GM10847 (cell line): Measurements from ENCODE around the gene ZNF217.
A peak's percentile ranks its signal among the peaks of the same experiment; 100 is the strongest.

Experiments
- POLR2A ChIP-seq: IDR thresholded peaks from 2 replicates; pipeline ENCODE4 v1.6.1; 2011; ENCODE audit not compliant: insufficient read length; ENCODE audit errors: extremely low read depth

Gene ZNF217

GRCh38 chr20:53599044-53599362, 5.4 kb upstream of the ZNF217 start:
- no peak for TF ChIP-seq POLR2A

GRCh38 chr20:53598140-53599043, 4.8 kb upstream of the ZNF217 start:
- TF ChIP-seq POLR2A = no peak

DNA sequence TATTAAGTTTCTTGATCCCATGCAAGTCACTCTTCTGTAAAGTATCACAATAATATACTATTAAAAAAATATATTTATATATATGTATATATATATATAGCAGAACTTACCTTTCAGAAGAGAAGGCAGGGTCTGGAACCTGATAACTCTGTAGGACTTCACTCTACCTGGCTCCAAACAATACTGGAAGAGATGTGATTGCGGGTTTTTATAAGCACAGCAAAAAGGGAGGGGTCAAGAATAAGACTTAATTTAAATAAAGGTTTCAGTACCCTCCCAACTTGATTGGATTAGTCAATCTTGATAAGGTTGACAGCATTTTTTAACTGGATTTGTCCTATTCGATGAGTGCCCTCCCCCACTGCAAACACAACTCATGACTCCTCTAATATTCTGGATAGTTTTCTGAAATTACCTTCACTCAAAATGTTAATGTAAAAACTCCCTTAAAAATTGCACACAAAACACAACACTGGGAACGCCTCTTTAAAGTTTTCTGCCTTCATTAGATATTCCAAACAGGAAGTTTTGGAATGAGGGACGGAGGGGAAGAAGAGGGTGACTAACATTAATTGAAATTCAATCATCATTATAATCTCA, 4.0 kb upstream of the ZNF217 start:
- TF ChIP-seq POLR2A = no peak

GRCh38 chr20:53597030-53597482, 3.4 kb upstream of the ZNF217 start:
- no peak for TF ChIP-seq POLR2A

DNA sequence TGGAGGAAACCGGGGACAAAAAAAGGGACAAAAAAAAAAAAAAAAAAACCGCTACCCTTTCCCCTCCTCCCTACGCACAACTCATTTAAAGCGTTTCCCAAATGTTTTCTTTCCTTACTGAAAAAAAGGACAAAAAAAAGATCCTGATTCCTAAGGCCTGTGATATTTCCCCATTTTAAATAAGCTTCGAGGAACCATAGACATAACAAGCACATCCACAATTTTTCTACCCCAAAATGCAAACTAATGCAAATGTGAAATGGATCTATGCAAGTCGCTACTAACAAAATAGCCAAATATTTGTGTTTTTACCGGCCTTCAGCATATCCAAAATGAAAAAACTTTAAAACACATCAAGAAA, 1.4 kb upstream of the ZNF217 start:
- TF ChIP-seq POLR2A = no peak

- no peak for TF ChIP-seq POLR2A
These were observed 704 bp upstream of the ZNF217 start for GRCh38 chr20:53594068-53595017.

DNA sequence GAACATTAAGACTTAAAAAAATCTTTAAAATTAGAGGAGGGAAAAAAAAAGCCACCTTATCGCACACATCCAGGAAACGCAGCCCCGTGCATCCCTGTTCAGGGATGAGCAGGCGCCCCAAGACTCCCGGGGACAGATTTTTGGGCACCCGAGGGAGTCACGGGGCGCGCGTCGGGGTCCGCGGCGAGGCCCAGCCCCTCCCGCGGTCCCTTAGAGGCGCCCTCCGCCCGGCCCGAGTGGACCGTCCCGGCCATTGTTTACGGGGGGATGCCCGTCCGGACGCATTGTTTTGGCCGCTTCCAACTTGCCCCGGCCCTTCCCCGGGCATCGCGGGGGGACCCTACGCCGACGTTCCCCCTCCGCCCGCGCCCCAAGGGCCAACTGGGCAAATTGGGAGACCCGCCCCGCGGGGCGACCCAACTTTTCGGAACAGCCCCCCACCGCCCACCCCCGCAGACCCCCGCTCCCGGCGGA, 610 bp downstream of the ZNF217 start:
- no peak for TF ChIP-seq POLR2A

DNA sequence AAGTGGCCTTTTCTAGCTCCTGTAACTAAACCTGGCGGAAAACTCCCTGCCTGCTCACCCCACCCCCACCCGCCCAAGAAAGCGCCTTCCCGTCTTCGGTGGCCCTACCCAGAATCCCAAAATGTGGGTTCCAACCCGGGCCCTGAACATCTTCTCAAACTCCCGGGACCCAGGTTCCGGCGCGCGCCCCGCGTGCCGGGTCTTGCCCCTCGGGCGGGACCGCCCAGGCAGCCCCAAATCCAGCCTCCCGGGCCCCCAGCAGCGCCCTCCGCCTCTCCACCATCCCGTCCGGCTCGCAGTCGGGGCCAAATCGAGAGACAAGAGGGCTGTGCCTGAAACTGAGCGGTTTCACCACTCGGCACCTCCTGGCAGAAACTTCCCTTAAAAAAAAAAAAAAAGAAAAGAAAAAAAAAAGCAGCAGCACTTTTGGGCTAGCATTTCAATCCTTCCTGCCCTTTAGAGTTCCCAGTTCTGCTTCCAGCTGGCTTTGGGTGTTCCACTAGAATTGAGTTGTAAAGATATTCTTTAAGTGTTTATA, 1.1 kb downstream of the ZNF217 start:
- peak; percentile 21 for TF ChIP-seq POLR2A

DNA sequence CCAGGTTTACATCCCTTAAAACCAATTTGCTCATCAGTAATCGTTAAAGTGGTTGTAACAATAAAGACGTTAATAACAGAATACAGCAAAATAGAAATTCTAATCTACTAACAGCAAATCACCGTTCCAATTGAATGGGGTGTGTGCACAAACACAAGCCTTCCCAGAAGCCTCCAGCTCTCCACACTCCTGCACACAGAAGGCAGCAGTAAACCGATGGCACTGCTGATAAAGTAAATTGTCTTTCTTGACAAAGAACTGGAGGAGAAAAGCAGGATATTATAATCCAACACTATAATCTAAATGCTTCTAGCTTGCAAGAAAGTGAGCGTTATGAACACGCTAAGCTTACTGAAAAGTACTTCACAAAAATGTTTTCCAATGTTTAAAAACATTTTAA, 7.0 kb downstream of the ZNF217 start:
- TF ChIP-seq POLR2A = no peak

DNA sequence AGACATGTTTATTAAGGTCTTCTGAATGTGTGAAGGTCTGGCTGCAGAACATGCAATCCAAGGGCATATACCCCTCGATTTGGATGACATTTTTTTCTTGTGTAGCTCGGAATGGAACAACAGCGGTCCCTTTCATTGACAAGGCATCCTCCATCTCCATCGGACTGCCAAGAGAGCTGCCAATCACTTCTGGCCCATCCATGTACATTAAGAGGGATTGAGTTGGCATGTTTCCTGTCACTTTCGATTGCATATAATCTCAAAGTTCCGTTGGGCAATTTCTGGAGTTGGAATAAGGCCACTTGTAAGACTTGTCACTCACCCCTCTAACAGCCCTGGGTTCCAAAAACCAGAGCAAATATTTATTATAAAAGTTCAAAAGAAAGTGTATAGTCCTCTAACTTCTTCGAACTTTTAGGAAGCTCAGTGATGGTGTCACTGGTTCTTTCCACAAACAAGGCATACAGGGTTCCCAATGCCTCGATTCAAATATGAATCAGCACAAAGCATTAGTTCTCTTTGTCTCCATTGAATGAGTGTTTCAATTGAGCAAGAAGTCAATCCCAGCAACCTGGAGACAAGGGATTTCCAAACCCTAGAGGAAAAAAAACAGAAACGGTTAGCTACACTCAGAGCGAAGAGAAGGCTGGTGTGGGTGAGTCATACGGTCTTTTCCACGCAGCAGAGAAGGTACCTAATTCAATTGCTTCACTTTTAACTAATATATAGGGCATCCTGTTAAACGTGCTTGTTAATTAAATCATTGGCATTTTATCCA, 10.9 kb downstream of the ZNF217 start:
- TF ChIP-seq POLR2A = no peak

GRCh38 chr20:53582251-53582570, 11.4 kb downstream of the ZNF217 start:
- no peak for TF ChIP-seq POLR2A

DNA sequence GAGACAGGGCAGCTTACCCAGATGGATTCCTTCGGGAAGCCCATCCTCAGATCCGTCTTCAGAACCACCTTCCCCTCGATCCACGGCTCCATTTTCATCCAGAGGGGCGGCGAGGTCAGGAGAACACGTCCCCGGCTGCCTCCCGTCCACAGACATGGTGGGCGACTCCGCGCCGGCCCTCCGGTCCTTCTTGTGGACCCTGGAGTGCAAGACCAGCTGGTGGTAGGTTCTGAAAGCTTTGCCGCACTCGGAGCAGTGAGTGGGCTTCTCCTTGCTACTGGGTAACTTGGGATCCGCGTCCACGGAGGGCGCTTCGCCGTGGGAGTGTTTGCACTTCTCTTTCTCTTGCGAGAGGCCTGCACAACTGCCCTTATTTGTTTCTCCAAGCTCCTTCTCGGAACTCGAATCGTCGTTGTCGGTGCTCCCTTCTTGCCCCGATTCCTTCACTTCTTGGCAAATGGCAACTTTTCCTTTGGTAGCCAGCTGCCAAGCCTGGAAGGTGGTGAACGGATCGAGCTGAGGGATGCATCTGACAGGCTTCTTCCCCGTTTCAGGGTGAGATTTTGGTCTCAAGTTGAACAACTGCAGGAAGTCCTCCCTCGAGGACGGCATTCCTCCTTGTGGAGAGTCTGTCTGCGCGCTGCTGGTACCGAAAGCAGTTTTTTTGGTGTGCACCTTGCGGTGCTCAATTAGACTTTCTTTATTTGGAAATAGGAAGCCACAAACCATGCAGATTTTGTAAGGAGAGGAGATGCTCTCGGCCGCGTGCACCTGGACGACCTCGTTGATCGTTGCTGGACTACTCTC, 12.0 kb downstream of the ZNF217 start:
- no peak for TF ChIP-seq POLR2A

DNA sequence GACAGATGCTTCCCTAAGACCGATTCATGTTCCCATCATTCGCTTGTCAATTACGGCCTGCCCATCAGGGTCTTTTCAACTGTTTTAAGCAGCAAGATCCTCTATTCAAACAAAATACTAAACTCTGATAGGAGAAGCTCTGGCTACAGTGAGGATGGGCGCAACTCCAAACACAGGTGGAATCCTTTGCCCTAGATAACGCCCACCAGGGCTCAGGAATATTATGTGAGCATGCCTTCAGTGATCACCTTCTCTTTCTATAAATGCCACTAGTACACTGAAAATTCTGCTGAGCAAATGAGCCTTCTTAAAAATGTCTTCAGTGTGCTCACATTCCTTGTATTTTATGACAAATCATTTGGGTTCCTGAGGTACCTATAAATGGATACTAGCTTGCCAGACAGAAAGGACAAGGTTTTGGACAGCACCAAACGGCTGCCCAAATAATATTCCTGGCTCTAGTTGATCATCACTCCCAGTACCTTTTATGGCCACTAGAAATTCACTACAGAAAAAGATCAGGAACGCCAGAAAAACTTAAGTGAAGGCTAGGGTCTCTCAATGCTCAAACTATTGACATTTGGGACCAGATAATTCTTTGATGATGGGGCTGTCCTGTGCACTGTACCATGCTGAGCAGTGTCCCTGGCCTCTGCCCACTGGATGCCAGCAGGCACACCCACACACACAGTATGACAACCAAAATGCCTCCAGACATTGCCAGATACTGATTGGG, 13.1 kb downstream of the ZNF217 start:
- TF ChIP-seq POLR2A = no peak
